ENCODE data around the gene DNAH10.
"Not testable (repeated sequence)": the region's sequence is repeated elsewhere in the genome, so short reads cannot be mapped to it uniquely, and the experiment has no call there.

Gene DNAH10

DNA sequence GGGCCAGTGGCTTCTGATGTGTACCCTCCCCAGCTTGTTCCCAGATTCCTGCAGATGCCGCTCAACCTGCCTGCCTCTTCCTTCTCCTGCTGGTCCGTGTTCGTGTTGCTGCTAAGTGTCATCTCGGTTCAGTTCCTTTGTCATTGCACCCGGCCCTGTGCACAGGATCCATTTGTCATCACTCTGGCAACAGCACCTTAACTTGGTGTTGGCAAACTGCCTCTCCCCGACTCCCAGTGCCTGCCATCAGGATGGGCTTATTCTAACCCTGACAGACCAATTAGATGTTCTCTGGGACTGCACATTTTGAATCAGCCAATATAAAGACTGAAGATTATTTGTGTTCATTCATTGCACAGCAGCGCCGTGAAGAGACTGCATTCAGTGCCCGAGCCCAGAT, 137.3 kb downstream of the DNAH10 start:
- no peak overlapping the region for H3K4me3 Mint-ChIP-seq

GRCh38 chr12:123900871-123901376, 138.8 kb downstream of the DNAH10 start:
- Mint-ChIP-seq H3K36me3 (ENCODE audit: insufficient read depth) (peaks cover 1% of the 10 kb centered on the region), H3K9me3 (no peaks in the 10 kb centered on the region), H3K4me1 (peaks cover 12% of the 10 kb centered on the region), H3K27ac (ENCODE audit: low read depth) (no peak overlapping the region), H3K4me3 (no peak overlapping the region), H3K27me3 (peaks cover 64% of the 10 kb centered on the region)
- ATAC-seq (replicated peaks; ENCODE audit: extremely low read depth, poor library complexity, severe bottlenecking): no peak
- no peak for DNase-seq (ENCODE audit: low spot score in 2 of 2)

More for the DNA sequence above, 137.3 kb downstream of the DNAH10 start:
- no peaks in the 10 kb centered on the region for H3K9me3 Mint-ChIP-seq
- DNase-seq (ENCODE audit: low spot score in 2 of 2) (no peak), ATAC-seq (replicated peaks; ENCODE audit: extremely low read depth, poor library complexity, severe bottlenecking) (no peak)
- peaks cover 1% of the 10 kb centered on the region for H3K36me3 Mint-ChIP-seq (ENCODE audit: insufficient read depth)
- H3K4me1 Mint-ChIP-seq: peaks cover 5% of the 10 kb centered on the region
- H3K27me3 Mint-ChIP-seq: peaks cover 52% of the 10 kb centered on the region
- no peak overlapping the region for H3K27ac Mint-ChIP-seq (ENCODE audit: low read depth)

DNA sequence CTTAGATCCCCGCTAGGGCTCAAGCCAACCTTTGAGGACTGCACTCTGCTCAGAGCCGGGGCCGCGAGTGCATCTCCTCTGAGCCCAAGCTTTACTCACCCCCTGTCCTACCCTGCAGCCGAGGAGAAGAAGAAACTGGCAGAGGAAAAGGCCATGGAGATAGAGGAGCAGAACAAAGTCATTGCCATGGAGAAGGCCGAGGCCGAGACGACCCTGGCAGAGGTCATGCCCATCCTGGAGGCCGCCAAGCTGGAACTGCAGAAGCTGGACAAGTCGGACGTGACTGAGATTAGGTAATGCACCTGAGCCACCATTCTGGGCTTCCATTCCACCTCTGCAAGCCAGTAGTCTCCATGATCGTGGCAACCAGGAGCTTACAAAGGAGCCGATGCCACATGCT, 140.7 kb downstream of the DNAH10 start:
- Mint-ChIP-seq H3K27ac (ENCODE audit: low read depth) (peak overlapping the region; percentile 64), H3K4me1 (peaks cover 12% of the 10 kb centered on the region), H3K27me3 (peaks cover 64% of the 10 kb centered on the region), H3K36me3 (ENCODE audit: insufficient read depth) (peaks cover 1% of the 10 kb centered on the region), H3K4me3 (no peak overlapping the region), H3K9me3 (no peaks in the 10 kb centered on the region)
- no peak for DNase-seq (ENCODE audit: low spot score in 2 of 2)
- ATAC-seq (replicated peaks; ENCODE audit: extremely low read depth, poor library complexity, severe bottlenecking): no peak

DNA sequence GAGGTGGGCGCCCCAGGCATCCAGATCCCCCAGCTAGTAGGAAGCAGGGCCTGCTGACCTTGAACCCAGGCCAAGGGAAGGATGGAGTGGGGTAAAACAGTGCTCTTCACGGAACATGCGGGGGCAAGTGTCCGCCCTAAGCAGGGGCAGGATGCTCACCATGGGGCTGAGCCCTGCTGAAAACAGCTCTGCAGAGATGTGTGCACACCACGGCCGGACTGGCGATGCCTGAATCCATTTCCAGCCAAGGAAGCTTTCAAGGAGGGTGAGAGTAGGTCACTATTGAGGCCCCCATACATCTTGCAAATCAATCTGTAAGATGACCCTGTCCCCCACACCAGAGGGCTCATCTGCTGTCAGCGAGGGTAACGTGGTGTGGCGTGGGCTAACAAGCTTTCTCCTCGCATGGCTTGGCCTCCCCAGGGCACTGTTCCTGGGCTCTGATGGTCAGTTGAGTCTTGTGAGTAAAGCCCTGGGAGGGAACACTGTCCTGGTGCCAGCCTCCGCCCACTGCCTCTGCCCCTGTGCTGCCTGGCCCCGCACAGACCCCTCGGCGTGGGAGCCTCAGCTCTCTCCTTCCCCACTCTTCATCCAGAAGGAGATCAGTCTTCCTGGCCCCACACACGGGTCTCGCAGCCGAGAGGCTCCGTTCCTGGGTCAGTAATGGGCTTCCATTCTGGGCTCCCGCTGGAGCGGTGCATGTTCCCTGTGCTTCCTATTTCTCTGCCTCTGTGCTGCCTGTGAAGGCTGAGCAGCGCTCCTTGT, 141.4 kb downstream of the DNAH10 start:
- Mint-ChIP-seq H3K27me3 (peaks cover 64% of the 10 kb centered on the region), H3K4me1 (peaks cover 12% of the 10 kb centered on the region), H3K4me3 (no peak overlapping the region), H3K27ac (ENCODE audit: low read depth) (no peak overlapping the region), H3K9me3 (no peaks in the 10 kb centered on the region), H3K36me3 (ENCODE audit: insufficient read depth) (peaks cover 1% of the 10 kb centered on the region)
- no peak for ATAC-seq (replicated peaks; ENCODE audit: extremely low read depth, poor library complexity, severe bottlenecking)
- no peak for DNase-seq (ENCODE audit: low spot score in 2 of 2)

GRCh38 chr12:123905319-123905925, 143.3 kb downstream of the DNAH10 start:
- no peak overlapping the region for H3K27ac Mint-ChIP-seq (ENCODE audit: low read depth)
- H3K4me3 Mint-ChIP-seq: no peak overlapping the region
- peaks cover 13% of the 10 kb centered on the region for H3K4me1 Mint-ChIP-seq
- H3K36me3 Mint-ChIP-seq (ENCODE audit: insufficient read depth): peaks cover 1% of the 10 kb centered on the region
- DNase-seq (ENCODE audit: low spot score in 2 of 2) (peak; percentile 54 to 57), ATAC-seq (replicated peaks; ENCODE audit: extremely low read depth, poor library complexity, severe bottlenecking) (no peak)
- H3K27me3 Mint-ChIP-seq: peaks cover 46% of the 10 kb centered on the region
- H3K9me3 Mint-ChIP-seq: no peaks in the 10 kb centered on the region

- H3K27ac Mint-ChIP-seq (ENCODE audit: low read depth): no peak overlapping the region
- ATAC-seq (replicated peaks; ENCODE audit: extremely low read depth, poor library complexity, severe bottlenecking): no peak
- no peaks in the 10 kb centered on the region for H3K9me3 Mint-ChIP-seq
- H3K36me3 Mint-ChIP-seq (ENCODE audit: insufficient read depth): no peaks in the 10 kb centered on the region
- DNase-seq (ENCODE audit: low spot score in 2 of 2): no peak
- H3K4me3 Mint-ChIP-seq: no peak overlapping the region
- peaks cover 14% of the 10 kb centered on the region for H3K4me1 Mint-ChIP-seq
- peaks cover 32% of the 10 kb centered on the region for H3K27me3 Mint-ChIP-seq
These were observed 144.8 kb downstream of the DNAH10 start for GRCh38 chr12:123906711-123907420.

DNA sequence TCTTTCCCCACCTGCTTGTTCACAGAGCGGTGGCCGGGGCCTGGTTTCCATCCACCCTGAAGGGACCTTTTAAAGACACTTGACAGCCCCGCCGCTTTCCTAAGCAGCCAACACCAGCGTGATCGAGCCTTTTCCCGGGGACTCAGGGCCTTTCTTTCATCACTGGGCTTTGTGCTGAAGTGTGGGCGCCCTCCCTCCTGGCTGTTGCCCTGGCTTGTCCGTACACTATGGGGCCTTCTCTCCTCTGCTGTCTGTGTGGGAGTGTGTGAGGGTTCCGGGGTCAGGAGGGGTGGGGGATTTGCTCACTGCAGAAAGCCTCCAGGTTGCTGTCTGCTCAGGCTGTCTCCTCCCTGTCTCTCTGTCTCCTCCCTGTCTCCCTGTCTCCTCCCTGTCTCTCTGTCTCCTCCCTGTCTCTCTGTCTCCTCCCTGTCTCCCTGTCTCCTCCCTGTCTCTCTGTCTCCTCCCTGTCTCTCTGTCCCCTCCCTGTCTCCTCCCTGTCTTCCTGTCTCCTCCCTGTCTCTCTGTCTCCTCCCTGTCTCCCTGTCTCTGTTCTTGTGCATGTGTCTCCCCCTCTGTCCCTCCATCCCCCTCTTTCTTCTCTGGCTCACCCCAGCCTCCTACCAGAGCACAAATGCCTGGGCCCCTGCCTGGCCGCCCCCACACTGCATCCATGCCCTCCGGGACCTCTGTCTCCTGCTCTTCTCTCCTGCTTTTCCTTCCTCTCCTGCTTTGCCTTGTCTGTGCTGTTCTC, 145.8 kb downstream of the DNAH10 start:
- Mint-ChIP-seq H3K9me3 (no peaks in the 10 kb centered on the region), H3K4me3 (no peak overlapping the region), H3K36me3 (ENCODE audit: insufficient read depth) (peaks cover 1% of the 10 kb centered on the region), H3K27ac (ENCODE audit: low read depth) (peak overlapping the region; percentile 87), H3K27me3 (peaks cover 22% of the 10 kb centered on the region), H3K4me1 (peaks cover 14% of the 10 kb centered on the region)
- DNase-seq (ENCODE audit: low spot score in 2 of 2): no peak
- no peak for ATAC-seq (replicated peaks; ENCODE audit: extremely low read depth, poor library complexity, severe bottlenecking)

DNA sequence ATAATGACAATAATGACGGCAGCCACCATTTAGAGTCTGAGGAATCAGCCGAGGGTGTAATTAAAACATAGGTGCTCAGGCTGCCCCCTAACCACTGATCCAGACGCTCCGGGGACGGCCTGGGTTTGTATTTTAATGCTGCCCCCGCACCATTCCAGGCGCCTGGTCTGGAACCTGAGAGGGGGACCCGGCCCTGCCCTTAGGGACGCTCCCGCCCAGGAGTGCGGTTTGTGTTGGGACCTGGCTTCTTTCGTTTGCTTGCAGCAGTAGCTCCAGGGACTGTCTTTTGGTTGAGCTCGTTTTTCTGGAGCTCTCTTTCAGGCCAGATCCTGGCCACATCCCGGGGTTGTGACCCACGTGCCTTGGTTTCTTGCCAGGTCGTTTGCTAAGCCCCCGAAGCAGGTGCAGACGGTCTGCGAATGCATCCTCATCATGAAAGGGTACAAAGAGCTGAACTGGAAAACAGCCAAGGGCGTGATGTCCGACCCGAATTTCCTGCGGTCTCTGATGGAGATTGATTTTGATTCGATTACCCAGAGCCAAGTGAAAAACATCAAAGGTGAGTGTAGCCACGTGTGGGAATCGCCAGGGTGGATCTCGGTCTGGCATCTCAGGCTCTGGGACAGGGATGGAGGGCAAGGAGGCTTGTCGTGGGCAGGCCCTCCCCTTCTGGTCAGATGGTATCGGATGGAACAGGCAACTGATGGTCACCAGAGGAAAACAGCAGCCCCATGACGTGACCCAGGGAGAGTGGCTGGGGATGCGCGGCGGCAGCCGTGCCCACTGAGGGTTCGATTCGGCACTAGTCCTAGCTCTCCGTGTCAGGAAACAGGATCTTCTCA, 147.0 kb downstream of the DNAH10 start:
- ATAC-seq (replicated peaks; ENCODE audit: extremely low read depth, poor library complexity, severe bottlenecking) (no peak), DNase-seq (ENCODE audit: low spot score in 2 of 2) (no peak)
- H3K4me3 Mint-ChIP-seq: no peak overlapping the region
- peaks cover 14% of the 10 kb centered on the region for H3K27me3 Mint-ChIP-seq
- H3K36me3 Mint-ChIP-seq (ENCODE audit: insufficient read depth): peaks cover 1% of the 10 kb centered on the region
- H3K27ac Mint-ChIP-seq (ENCODE audit: low read depth): peak overlapping the region; percentile 87
- H3K9me3 Mint-ChIP-seq: no peaks in the 10 kb centered on the region
- H3K4me1 Mint-ChIP-seq: peaks cover 14% of the 10 kb centered on the region

DNA sequence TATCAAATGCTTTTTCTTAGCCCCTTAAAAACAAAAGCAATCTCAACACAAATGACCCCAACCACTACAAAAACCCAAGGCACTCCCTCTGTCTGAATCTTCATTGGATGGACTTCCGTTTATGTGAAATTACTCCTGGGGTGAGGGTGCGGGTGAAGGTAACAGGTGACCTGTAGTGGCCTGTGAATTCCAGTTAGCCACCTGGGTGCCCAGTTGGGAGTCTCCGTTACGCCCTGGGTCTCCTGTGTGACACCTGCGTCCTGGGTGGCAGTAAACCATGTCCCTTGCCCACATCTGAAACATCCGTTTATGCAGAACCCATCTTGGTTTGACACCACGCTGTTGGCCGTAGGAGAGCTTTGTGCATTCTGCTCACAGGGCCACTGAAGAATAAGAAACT, 148.0 kb downstream of the DNAH10 start:
- H3K36me3 Mint-ChIP-seq (ENCODE audit: insufficient read depth): peaks cover 1% of the 10 kb centered on the region
- no peak overlapping the region for H3K27ac Mint-ChIP-seq (ENCODE audit: low read depth)
- peaks cover 6% of the 10 kb centered on the region for H3K27me3 Mint-ChIP-seq
- no peaks in the 10 kb centered on the region for H3K9me3 Mint-ChIP-seq
- H3K4me3 Mint-ChIP-seq: no peak overlapping the region
- ATAC-seq (replicated peaks; ENCODE audit: extremely low read depth, poor library complexity, severe bottlenecking) (no peak), DNase-seq (ENCODE audit: low spot score in 2 of 2) (no peak)
- H3K4me1 Mint-ChIP-seq: peaks cover 13% of the 10 kb centered on the region

DNA sequence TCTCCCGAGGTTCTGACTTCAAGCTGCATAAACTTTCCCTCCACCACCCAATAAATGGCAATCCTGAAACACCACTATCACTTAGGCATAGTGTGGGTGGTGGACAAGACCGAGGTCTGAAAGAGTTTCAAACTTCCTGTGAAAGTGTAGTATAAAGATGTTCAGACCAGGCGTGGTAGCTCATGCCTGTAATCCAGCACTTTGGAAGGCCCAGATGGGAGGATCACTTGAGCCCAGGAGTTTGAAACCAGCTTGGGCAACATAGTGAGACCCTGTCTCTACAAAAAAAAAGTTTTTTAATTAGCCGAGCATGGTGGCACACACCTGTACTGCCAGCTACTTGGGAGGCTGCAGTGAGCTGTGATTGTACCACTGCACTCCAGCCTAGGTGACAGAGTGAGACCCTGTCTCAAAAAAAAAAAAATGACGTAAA, 148.7 kb downstream of the DNAH10 start:
- H3K4me3 Mint-ChIP-seq: no peak overlapping the region
- H3K27ac Mint-ChIP-seq (ENCODE audit: low read depth): peak overlapping the region; percentile 57
- H3K36me3 Mint-ChIP-seq (ENCODE audit: insufficient read depth): peaks cover 1% of the 10 kb centered on the region
- no peak for DNase-seq (ENCODE audit: low spot score in 2 of 2)
- no peak for ATAC-seq (replicated peaks; ENCODE audit: extremely low read depth, poor library complexity, severe bottlenecking)
- no peaks in the 10 kb centered on the region for H3K27me3 Mint-ChIP-seq
- peaks cover 6% of the 10 kb centered on the region for H3K4me1 Mint-ChIP-seq
- H3K9me3 Mint-ChIP-seq: no peaks in the 10 kb centered on the region

DNA sequence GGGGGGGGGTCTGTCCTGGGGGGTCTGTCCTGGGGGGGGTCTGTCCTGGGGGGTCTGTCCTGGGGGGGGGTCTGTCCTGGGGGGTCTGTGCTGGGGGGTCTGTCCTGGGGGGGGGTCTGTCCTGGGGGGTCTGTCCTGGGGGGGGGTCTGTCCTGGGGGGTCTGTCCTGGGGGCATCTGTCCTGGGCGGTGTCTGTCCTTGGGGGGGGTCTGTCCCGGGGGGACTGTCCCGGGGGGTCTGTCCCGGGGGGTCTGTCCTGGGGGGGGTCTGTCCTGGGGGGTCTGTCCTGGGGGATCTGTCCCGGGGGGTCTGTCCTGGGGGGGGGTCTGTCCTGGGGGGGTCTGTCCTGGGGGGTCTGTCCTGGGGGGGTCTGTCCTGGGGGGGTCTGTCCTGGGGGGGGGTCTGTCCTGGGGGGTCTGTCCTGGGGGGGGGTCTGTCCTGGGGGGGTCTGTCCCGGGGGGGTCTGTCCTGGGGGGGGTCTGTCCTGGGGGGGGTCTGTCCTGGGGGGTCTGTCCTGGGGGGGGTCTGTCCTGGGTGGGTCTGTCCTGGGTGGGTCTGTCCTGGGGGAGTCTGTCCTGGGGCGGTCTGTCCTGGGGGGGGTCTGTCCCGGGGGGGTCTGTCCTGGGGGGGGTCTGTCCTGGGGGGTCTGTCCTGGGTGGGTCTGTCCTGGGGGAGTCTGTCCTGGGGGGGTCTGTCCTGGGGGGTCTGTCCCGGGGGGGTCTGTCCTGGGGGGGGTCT, 149.7 kb downstream of the DNAH10 start:
- H3K36me3 Mint-ChIP-seq (ENCODE audit: insufficient read depth); H3K27ac Mint-ChIP-seq (ENCODE audit: low read depth); H3K9me3 Mint-ChIP-seq; ATAC-seq (replicated peaks; ENCODE audit: extremely low read depth, poor library complexity, severe bottlenecking); H3K27me3 Mint-ChIP-seq; H3K4me3 Mint-ChIP-seq; DNase-seq (ENCODE audit: low spot score in 2 of 2): not testable (repeated sequence)
- H3K4me1 Mint-ChIP-seq: peaks cover 12% of the 10 kb centered on the region

All from central memory CD8-positive, alpha-beta T cell (primary cell).